ENCODE data around the gene STAT6.

STAT6 gene

GRCh38 chr12:57109207-57110103 is 1.7 kb downstream of the STAT6 start:
- H3K4me1 ChIP-seq (ENCODE audit: control insufficient read depth, insufficient read depth, low read length, poor library complexity, severe bottlenecking) = peaks cover 7% of the 10 kb centered on the region
- peaks cover 34% of the 10 kb centered on the region for H3K36me3 ChIP-seq (ENCODE audit: control insufficient read depth, insufficient read depth, low read length)
- H3K27ac ChIP-seq (ENCODE audit: low read depth, low read length, severe bottlenecking) = peak overlapping the region; percentile 90
- peak overlapping the region; percentile 49 for H3K4me3 ChIP-seq (ENCODE audit: extremely low read depth, insufficient read depth, low read length, poor library complexity, severe bottlenecking)
- no peaks in the 10 kb centered on the region for H3K9me3 ChIP-seq (ENCODE audit: control insufficient read depth, low read length)
- 86 to 92% methylated on average over 3 to 4 of the region's 7 CpGs for WGBS, 2 experiments (ENCODE audit: insufficient coverage in 2 of 2)

DNA sequence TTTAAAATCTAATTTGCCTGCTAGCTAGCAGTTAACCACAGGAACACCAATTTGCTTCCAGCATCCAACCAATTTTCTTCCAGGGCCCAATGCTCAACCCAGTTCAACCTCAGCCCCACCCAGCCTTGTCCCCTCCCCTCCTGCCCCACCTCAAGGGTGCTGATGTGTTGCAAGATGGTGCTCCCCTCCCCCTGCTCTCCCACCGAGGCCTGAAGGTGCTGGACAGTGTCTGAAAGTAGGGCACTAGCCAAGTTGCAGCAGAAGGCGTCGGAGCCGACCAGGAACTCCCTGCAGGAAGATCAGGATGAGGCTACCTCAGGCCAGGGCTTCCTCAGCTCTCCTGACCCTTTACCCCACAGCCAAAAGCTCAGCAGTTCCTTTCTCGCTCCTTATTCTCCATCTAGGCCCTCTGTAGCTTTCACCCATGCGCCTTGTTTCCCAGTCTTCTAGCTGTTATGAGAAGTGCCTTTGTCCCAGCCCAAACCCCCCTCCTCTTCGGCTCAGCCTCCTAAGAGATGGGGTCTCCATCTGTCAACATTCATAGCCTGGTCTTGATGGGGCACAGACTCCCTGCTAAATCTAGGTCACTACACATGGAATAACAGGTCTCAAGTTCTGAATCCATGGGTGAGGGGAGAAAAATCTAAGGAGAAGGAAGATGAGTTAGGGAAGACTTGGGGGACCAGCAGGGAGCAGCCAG is 3.6 kb downstream of the STAT6 start:
- peaks cover 43% of the 10 kb centered on the region for H3K36me3 ChIP-seq (ENCODE audit: control insufficient read depth, insufficient read depth, low read length)
- 91 to 96% methylated on average over 6 to 7 of the region's 7 CpGs for WGBS, 2 experiments (ENCODE audit: insufficient coverage in 2 of 2)

DNA sequence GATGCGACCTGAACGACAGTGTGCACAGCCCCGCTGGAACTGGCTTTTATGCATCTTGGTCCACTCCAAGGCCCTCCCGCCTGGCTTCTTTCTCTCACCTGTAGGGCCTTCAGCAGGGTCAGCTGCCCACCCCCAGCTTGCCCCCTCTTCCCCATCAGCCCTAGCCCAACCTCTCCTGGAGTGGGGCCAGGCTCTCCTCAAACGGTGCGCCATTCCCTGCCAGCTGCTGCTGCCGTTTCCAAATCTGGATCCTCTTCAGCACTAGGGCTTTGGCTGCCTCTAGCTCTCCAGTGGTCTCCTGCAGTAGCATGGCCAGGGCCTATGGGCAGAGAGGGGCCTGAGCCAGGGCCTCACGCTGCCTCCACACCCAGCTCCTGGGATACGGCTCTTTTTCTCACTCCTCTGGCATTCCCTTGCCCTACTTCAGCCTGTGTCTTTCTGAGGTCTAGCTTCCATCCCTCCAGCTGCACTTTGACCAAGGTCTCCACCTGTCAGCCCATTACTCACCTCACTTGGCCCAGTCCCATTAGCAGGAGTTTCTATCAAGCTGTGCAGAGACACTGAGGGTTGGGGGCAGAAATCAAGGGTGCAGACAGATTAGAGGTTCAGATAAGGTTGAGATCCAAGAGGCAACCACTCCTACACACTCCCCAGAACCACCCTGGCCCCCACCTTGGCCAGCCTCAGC is 5.0 kb downstream of the STAT6 start:
- H3K9me3 ChIP-seq (ENCODE audit: control insufficient read depth, low read length) = no peaks in the 10 kb centered on the region
- H3K36me3 ChIP-seq (ENCODE audit: control insufficient read depth, insufficient read depth, low read length) = peaks cover 43% of the 10 kb centered on the region
- H3K4me3 ChIP-seq (ENCODE audit: extremely low read depth, insufficient read depth, low read length, poor library complexity, severe bottlenecking) = no peak overlapping the region
- 93 to 97% methylated on average over 7 to 9 of the region's 9 CpGs for WGBS, 2 experiments (ENCODE audit: insufficient coverage in 2 of 2)
- H3K27ac ChIP-seq (ENCODE audit: low read depth, low read length, severe bottlenecking) = no peak overlapping the region
- H3K4me1 ChIP-seq (ENCODE audit: control insufficient read depth, insufficient read depth, low read length, poor library complexity, severe bottlenecking) = peaks cover 7% of the 10 kb centered on the region

More for the DNA sequence above, 3.6 kb downstream of the STAT6 start:
- Histone ChIP-seq H3K4me1 (ENCODE audit: control insufficient read depth, insufficient read depth, low read length, poor library complexity, severe bottlenecking) (peaks cover 3% of the 10 kb centered on the region), H3K9me3 (ENCODE audit: control insufficient read depth, low read length) (no peaks in the 10 kb centered on the region), H3K4me3 (ENCODE audit: extremely low read depth, insufficient read depth, low read length, poor library complexity, severe bottlenecking) (no peak overlapping the region), H3K27ac (ENCODE audit: low read depth, low read length, severe bottlenecking) (no peak overlapping the region)

GRCh38 chr12:57105011-57105753 is 6.0 kb downstream of the STAT6 start:
- H3K4me1 ChIP-seq (ENCODE audit: control insufficient read depth, insufficient read depth, low read length, poor library complexity, severe bottlenecking) = peaks cover 7% of the 10 kb centered on the region
- no peak overlapping the region for H3K4me3 ChIP-seq (ENCODE audit: extremely low read depth, insufficient read depth, low read length, poor library complexity, severe bottlenecking)
- H3K9me3 ChIP-seq (ENCODE audit: control insufficient read depth, low read length) = no peaks in the 10 kb centered on the region
- H3K27ac ChIP-seq (ENCODE audit: low read depth, low read length, severe bottlenecking) = no peak overlapping the region
- WGBS, 2 experiments (ENCODE audit: insufficient coverage in 2 of 2) = 96% methylated on average over 11 to 12 of the region's 14 CpGs
- H3K36me3 ChIP-seq (ENCODE audit: control insufficient read depth, insufficient read depth, low read length) = peaks cover 46% of the 10 kb centered on the region

GRCh38 chr12:57104292-57104910 is 6.8 kb downstream of the STAT6 start:
- Histone ChIP-seq H3K4me3 (ENCODE audit: extremely low read depth, insufficient read depth, low read length, poor library complexity, severe bottlenecking) (no peak overlapping the region), H3K27ac (ENCODE audit: low read depth, low read length, severe bottlenecking) (no peak overlapping the region), H3K36me3 (ENCODE audit: control insufficient read depth, insufficient read depth, low read length) (peaks cover 51% of the 10 kb centered on the region), H3K4me1 (ENCODE audit: control insufficient read depth, insufficient read depth, low read length, poor library complexity, severe bottlenecking) (peaks cover 7% of the 10 kb centered on the region), H3K9me3 (ENCODE audit: control insufficient read depth, low read length) (no peaks in the 10 kb centered on the region)
- 96 to 100% methylated on average over 7 to 10 of the region's 12 CpGs for WGBS, 2 experiments (ENCODE audit: insufficient coverage in 2 of 2)

- no peaks in the 10 kb centered on the region for H3K9me3 ChIP-seq (ENCODE audit: control insufficient read depth, low read length)
- peaks cover 56% of the 10 kb centered on the region for H3K36me3 ChIP-seq (ENCODE audit: control insufficient read depth, insufficient read depth, low read length)
- H3K4me1 ChIP-seq (ENCODE audit: control insufficient read depth, insufficient read depth, low read length, poor library complexity, severe bottlenecking) = peaks cover 7% of the 10 kb centered on the region
- H3K27ac ChIP-seq (ENCODE audit: low read depth, low read length, severe bottlenecking) = no peak overlapping the region
- 96 to 98% methylated on average over 7 of the region's 7 CpGs for WGBS, 2 experiments (ENCODE audit: insufficient coverage in 2 of 2)
- H3K4me3 ChIP-seq (ENCODE audit: extremely low read depth, insufficient read depth, low read length, poor library complexity, severe bottlenecking) = no peak overlapping the region
These were observed 7.3 kb downstream of the STAT6 start for GRCh38 chr12:57103856-57104255.

GRCh38 chr12:57101892-57102695 is 9.1 kb downstream of the STAT6 start:
- Histone ChIP-seq H3K4me3 (ENCODE audit: extremely low read depth, insufficient read depth, low read length, poor library complexity, severe bottlenecking) (no peak overlapping the region), H3K36me3 (ENCODE audit: control insufficient read depth, insufficient read depth, low read length) (peaks cover 60% of the 10 kb centered on the region), H3K4me1 (ENCODE audit: control insufficient read depth, insufficient read depth, low read length, poor library complexity, severe bottlenecking) (peaks cover 7% of the 10 kb centered on the region), H3K9me3 (ENCODE audit: control insufficient read depth, low read length) (no peaks in the 10 kb centered on the region), H3K27ac (ENCODE audit: low read depth, low read length, severe bottlenecking) (peak overlapping the region; percentile 81)
- WGBS, 2 experiments (ENCODE audit: insufficient coverage in 2 of 2) = 95 to 98% methylated on average over 6 to 10 of the region's 15 CpGs

DNA sequence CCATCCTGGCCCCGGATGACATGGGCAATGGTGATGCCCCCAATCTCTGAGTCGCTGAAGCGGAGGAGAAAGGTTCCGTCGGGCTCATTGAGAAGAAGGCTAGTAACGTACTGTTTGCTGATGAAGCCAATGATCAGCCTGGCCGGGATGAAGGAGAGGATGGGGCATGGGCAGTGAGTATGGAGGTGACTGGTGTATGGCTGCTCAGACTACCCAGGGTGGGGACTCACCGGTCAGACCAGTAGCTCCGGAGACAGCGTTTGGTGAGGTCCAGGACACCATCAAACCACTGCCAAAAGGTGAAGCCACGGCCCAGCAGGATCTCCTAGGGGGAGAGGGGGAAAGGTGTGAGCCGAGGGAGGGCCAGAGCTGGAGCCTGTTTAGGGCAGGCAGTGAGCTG is 11.4 kb downstream of the STAT6 start:
- H3K36me3 ChIP-seq (ENCODE audit: control insufficient read depth, insufficient read depth, low read length) = peaks cover 58% of the 10 kb centered on the region
- H3K9me3 ChIP-seq (ENCODE audit: control insufficient read depth, low read length) = no peaks in the 10 kb centered on the region
- H3K4me1 ChIP-seq (ENCODE audit: control insufficient read depth, insufficient read depth, low read length, poor library complexity, severe bottlenecking) = peaks cover 16% of the 10 kb centered on the region
- 95 to 99% methylated on average over 9 to 12 of the region's 12 CpGs for WGBS, 2 experiments (ENCODE audit: insufficient coverage in 2 of 2)
- no peak overlapping the region for H3K4me3 ChIP-seq (ENCODE audit: extremely low read depth, insufficient read depth, low read length, poor library complexity, severe bottlenecking)
- H3K27ac ChIP-seq (ENCODE audit: low read depth, low read length, severe bottlenecking) = no peak overlapping the region

DNA sequence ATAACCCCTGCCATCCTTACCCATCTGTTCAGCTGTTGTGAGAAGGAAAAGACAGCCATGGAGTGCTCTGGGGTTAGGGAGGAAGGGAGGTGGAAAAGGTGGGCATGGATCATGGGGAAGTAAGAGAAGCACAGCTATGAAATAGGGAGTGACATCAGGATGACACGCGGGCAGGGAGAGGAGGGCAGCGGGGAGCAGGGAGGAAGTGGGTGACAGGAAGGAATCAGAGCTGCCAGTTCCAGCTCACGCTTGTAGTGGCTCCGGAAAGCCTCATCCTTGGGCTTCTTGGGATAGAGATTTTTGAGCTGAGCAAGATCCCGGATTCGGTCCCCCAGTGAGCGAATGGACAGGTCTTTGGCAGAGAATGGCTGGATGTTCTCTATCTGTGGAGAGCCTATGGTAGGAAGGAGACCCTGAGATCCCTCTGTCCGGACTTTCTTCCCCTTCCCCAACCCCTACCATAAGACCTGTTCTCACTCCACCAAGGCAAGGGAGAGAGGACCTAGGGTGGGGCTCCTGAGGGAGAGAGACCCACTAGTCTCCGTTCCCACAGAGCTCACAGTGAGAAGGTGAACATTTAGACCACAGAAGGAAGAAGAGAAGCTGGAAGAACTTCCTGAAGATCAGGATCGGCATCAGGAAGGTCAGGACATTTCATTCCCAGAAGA is 12.0 kb downstream of the STAT6 start:
- no peak overlapping the region for H3K27ac ChIP-seq (ENCODE audit: low read depth, low read length, severe bottlenecking)
- peaks cover 58% of the 10 kb centered on the region for H3K36me3 ChIP-seq (ENCODE audit: control insufficient read depth, insufficient read depth, low read length)
- WGBS, 2 experiments (ENCODE audit: insufficient coverage in 2 of 2) = 95 to 97% methylated on average over 7 of the region's 11 CpGs
- H3K9me3 ChIP-seq (ENCODE audit: control insufficient read depth, low read length) = no peaks in the 10 kb centered on the region
- H3K4me3 ChIP-seq (ENCODE audit: extremely low read depth, insufficient read depth, low read length, poor library complexity, severe bottlenecking) = no peak overlapping the region
- peaks cover 22% of the 10 kb centered on the region for H3K4me1 ChIP-seq (ENCODE audit: control insufficient read depth, insufficient read depth, low read length, poor library complexity, severe bottlenecking)

All from mesodermal cell (in vitro differentiated cells).